K562 (cell line): Measurements from ENCODE around the gene RNF138. TPM values are rescaled to one million over a fixed set of nuclear protein-coding genes. Genes with fewer than 3 reads are reported as not detected.

Experiments
- ARID1B ChIP-seq: fragments of 450-650 bp; IDR thresholded peaks from 2 replicates; pipeline ENCODE4 v1.6.1; 2016; ENCODE audit warnings: antibody characterized with exemption, mild to moderate bottlenecking, inconsistent platforms
- CLOCK ChIP-seq: fragments of 250-450 bp; sonication (Bioruptor Pico); IDR thresholded peaks from 2 replicates; pipeline ENCODE4 v1.4.0; 2020; ENCODE audit warnings: mild to moderate bottlenecking, moderate library complexity, borderline replicate concordance
- CREB1 ChIP-seq, 2 experiments: sonication (generic) in 1 of 2; formaldehyde crosslinking in 1 of 2; IDR thresholded peaks; 2 replicates each; pipeline versions ENCODE4 v1.6.1 to v1.8.0; 2012 to 2022; ENCODE audit warnings: inconsistent platforms in 1 of 2, mild to moderate bottlenecking in 1 of 2, missing genetic modification reagents in 1 of 2, moderate library complexity in 1 of 2
- CREM ChIP-seq: IDR thresholded peaks from 2 replicates; pipeline ENCODE4 v1.6.1; 2014; ENCODE audit warnings: antibody characterized with exemption, low read depth
- EP300 ChIP-seq: IDR thresholded peaks from 2 replicates; pipeline ENCODE4 v1.6.1; 2012; ENCODE audit warnings: low read length, improper control_type of control experiment
- FOXK1 ChIP-seq: sonication (generic); formaldehyde crosslinking; IDR thresholded peaks from 2 replicates; pipeline ENCODE4 v1.8.0; 2022; ENCODE audit warnings: missing genetic modification reagents, mild to moderate bottlenecking, borderline replicate concordance
- GATA2 ChIP-seq: sonication (generic); formaldehyde crosslinking; IDR thresholded peaks from 2 replicates; pipeline ENCODE4 v1.4.0; 2020; ENCODE audit warnings: mild to moderate bottlenecking, missing genetic modification reagents
- HNRNPL ChIP-seq: fragments of 200-400 bp; formaldehyde crosslinking; IDR thresholded peaks from 2 replicates; pipeline ENCODE4 v1.6.1; 2017; ENCODE audit warnings: low read depth, mild to moderate bottlenecking, low read length
- L3MBTL2 ChIP-seq: fragments of 450-650 bp; IDR thresholded peaks from 2 replicates; pipeline ENCODE4 v1.6.1; 2016; ENCODE audit warnings: mild to moderate bottlenecking, moderate library complexity
- MAZ ChIP-seq, 2 experiments: fragments of 450-650 bp in 1 of 2; sonication (generic) in 1 of 2; formaldehyde crosslinking; IDR thresholded peaks in 1 of 2; conservative IDR thresholded peaks in 1 of 2; 2 replicates each; pipeline versions ENCODE4 v1.4.0 to v1.5.0; 2020; ENCODE audit warnings: mild to moderate bottlenecking in 1 of 2, missing genetic modification reagents in 1 of 2
- MIER1 ChIP-seq: fragments of 450-650 bp; IDR thresholded peaks from 2 replicates; pipeline ENCODE4 v1.6.1; 2016; ENCODE audit warnings: antibody characterized with exemption, mild to moderate bottlenecking, low read depth
- NR3C1 ChIP-seq: sonication (generic); formaldehyde crosslinking; IDR thresholded peaks from 2 replicates; pipeline ENCODE4 v1.8.1; 2022; ENCODE audit warnings: missing genetic modification reagents
- PHF20 ChIP-seq: fragments of 450-650 bp; IDR thresholded peaks from 2 replicates; pipeline ENCODE4 v1.6.1; 2018; ENCODE audit not compliant: partially characterized antibody
- POLR2AphosphoS2 ChIP-seq: IDR thresholded peaks from 2 replicates; pipeline ENCODE4 v1.6.1; 2012; ENCODE audit warnings: low read length, improper control_type of control experiment
- SIN3A ChIP-seq, 2 experiments: fragments of 150-350 bp in 1 of 2; IDR thresholded peaks; 2 replicates each; pipeline ENCODE4 v1.6.1; 2011 to 2016; ENCODE audit warnings: borderline replicate concordance in 2 of 2, low read depth in 2 of 2, low read length in 2 of 2, mild to moderate bottlenecking in 2 of 2, moderate library complexity in 2 of 2; ENCODE audit not compliant: control insufficient read depth in 1 of 2
- STAT5A ChIP-seq: IDR thresholded peaks from 2 replicates; pipeline ENCODE4 v1.6.1; 2012; ENCODE audit warnings: low read length, inconsistent platforms, borderline replicate concordance
- XRCC5 ChIP-seq: fragments of 200-400 bp; formaldehyde crosslinking; IDR thresholded peaks from 2 replicates; pipeline ENCODE4 v1.6.1; 2017; ENCODE audit warnings: low read depth, mild to moderate bottlenecking, low read length
- ZFP36 ChIP-seq: fragments of 150-350 bp; IDR thresholded peaks from 2 replicates; pipeline ENCODE4 v1.6.1; 2018; ENCODE audit warnings: low read length, low read depth; ENCODE audit not compliant: partially characterized antibody
- ZNF134 ChIP-seq: fragments of 250-450 bp; sonication (Bioruptor Pico); conservative IDR thresholded peaks from 2 replicates; pipeline ENCODE4 v1.4.0; 2020
- ZNF277 ChIP-seq: fragments of 250-450 bp; sonication (Bioruptor Pico); IDR thresholded peaks from 2 replicates; pipeline ENCODE4 v1.8.0; 2022; ENCODE audit warnings: inconsistent platforms, mild to moderate bottlenecking, moderate library complexity, borderline replicate concordance
- ZNF311 ChIP-seq: fragments of 250-450 bp; sonication (Bioruptor Pico); IDR thresholded peaks from 2 replicates; pipeline ENCODE4 v1.4.0; 2020; ENCODE audit warnings: mild to moderate bottlenecking, moderate library complexity
- ZNF561 ChIP-seq: fragments of 450-650 bp; formaldehyde crosslinking; conservative IDR thresholded peaks from 2 replicates; pipeline ENCODE4 v1.4.0; 2020; ENCODE audit warnings: mild to moderate bottlenecking, moderate library complexity
- ZNF589 ChIP-seq: fragments of 200-800 bp; sonication (Bioruptor generic); IDR thresholded peaks from 2 replicates; pipeline ENCODE4 v1.6.1; 2016; ENCODE audit warnings: low read depth, missing genetic modification characterization, missing compliant biosample characterization
- ZNF830 ChIP-seq: fragments of 250-450 bp; sonication (Bioruptor Pico); IDR thresholded peaks from 2 replicates; pipeline ENCODE4 v1.5.0; 2021; ENCODE audit warnings: mild to moderate bottlenecking
- polyA plus RNA-seq, 8 experiments: library from polyadenylated mRNA; depleted of rRNA in 4 of 8; stranded (reverse) in 5 of 8; unstranded in 3 of 8; fragments of >200 nt; fragmentation: Nextera tagmentation in 2 of 8; fragmentation: Illumina TruSeq in 1 of 8; extraction: Ambion mirVana in 2 of 8; extraction: Trizol in 1 of 8; gene quantifications; 2 replicates each; pipeline versions ENCODE4 v1.2.1 to v1.2.3, GENCODE V29; 2011 to 2014; ENCODE audit warnings: inconsistent platforms in 1 of 8, missing spikeins in 1 of 8
- total RNA-seq, 7 experiments: library from RNA; depleted of rRNA in 6 of 7; stranded (reverse); fragments of >200 nt in 6 of 7; fragmentation: Illumina TruSeq in 2 of 7; extraction: Trizol in 2 of 7; gene quantifications; 2 replicates each; pipeline versions ENCODE4 v1.2.1 to v1.2.3, GENCODE V29; 2011 to 2021; ENCODE audit warnings: low replicate concordance in 1 of 7

Gene RNF138
- total and polyA plus RNA-seq, 9 of the 15 experiments (the other 6 are each of a cell fraction or from before 2014, with no cell fraction given), result 47.6 to 100 (median 62.5) TPM

GRCh38 chr18:32138332-32138982 lies 46.8 kb downstream of the RNF138 start (continued):
- no peak for TF ChIP-seq ZNF277 (CRISPR knock-in tag)
- TF ChIP-seq POLR2AphosphoS2, result no peak
- TF ChIP-seq ZFP36, result peak; percentile 45
- TF ChIP-seq GATA2 (CRISPR knock-in tag), result peak; percentile 51; the same call in 1 of the 2 replicates
- no peak for TF ChIP-seq CLOCK (CRISPR knock-in tag)
- TF ChIP-seq ZNF561 (CRISPR knock-in tag), result no peak
- TF ChIP-seq MAZ (CRISPR knock-in tag; conservative IDR thresholded peaks at IDR 0.05 in 1 of 2, IDR thresholded peaks at IDR 0.05 in 1 of 2), result 0 out of 4 replicates have a peak, but pooled peaks of 1 of the 2 experiments have one; percentile 29
- TF ChIP-seq ZNF311 (CRISPR knock-in tag), result no peak
- no peak for TF ChIP-seq PHF20
- no peak for TF ChIP-seq NR3C1 (CRISPR knock-in tag)
- TF ChIP-seq MIER1, result peak; percentile 67
- peak; percentile 85 for TF ChIP-seq ARID1B
- no peak for TF ChIP-seq CREM
- TF ChIP-seq STAT5A, result peak; percentile 52
- TF ChIP-seq EP300, result peak; percentile 20; the same call in 1 of the 2 replicates
- no peak for TF ChIP-seq ZNF589 (CRISPR knock-in tag)
- TF ChIP-seq SIN3A (IDR thresholded peaks at IDR 0.05; ENCODE audit: borderline replicate concordance in 2 of 2, control insufficient read depth in 1 of 2, low read depth in 2 of 2, low read length in 2 of 2), result no peak
- TF ChIP-seq ZNF134 (CRISPR knock-in tag), result no peak
- TF ChIP-seq FOXK1 (CRISPR knock-in tag), result no peak
- no peak for TF ChIP-seq ZNF830
- no peak for TF ChIP-seq L3MBTL2
- no peak for TF ChIP-seq XRCC5
- TF ChIP-seq CREB1 (IDR thresholded peaks at IDR 0.05), result no peak
- no peak for TF ChIP-seq CREB1 (CRISPR knock-in tag; IDR thresholded peaks at IDR 0.05)
- no peak for TF ChIP-seq HNRNPL
